ENCODE data around the gene CFAP73.

The CFAP73 gene

DNA sequence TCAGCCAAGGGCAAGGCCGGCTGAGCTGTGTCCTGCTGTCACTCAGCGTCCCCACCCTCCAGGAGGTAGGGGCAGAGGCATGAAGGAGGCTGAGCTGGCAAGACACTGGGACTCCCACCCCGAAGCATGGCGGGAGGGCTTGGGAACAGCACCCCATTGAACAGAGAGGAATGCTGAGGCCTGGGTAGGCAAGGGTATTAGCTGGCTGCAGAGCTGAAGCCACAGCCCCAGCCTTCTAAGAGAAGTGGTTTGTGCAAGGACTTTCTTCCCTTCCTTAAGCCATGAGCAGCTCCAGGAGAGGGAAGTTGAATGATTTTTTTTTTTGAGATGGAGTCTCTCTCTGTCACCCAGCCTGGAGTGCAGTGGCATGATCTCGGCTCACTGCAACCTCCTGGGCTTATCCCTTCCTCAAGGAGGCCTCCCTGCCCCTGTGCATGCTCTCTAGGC, 6.6 kb upstream of the CFAP73 start:
- no peak for DNase-seq

DNA sequence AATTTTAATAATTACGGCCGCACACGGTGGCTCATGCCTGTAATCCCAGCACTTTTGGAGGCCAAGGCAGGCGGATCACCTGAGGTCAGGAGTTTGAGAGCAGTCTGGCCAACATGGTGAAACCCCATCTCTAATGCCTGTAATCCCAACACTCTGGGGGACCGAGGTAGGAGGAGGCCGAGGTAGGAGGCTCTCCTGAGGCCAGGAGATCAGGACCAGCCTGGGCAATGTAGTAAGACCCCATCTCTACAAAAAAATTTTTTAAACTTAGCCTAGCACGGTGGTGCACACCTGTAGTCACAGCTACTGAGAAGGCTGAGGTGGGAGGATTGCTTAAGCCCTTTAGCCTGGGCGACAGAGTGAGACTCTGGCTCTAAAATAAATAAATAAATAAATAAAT, 5.6 kb upstream of the CFAP73 start:
- no peak for DNase-seq

DNA sequence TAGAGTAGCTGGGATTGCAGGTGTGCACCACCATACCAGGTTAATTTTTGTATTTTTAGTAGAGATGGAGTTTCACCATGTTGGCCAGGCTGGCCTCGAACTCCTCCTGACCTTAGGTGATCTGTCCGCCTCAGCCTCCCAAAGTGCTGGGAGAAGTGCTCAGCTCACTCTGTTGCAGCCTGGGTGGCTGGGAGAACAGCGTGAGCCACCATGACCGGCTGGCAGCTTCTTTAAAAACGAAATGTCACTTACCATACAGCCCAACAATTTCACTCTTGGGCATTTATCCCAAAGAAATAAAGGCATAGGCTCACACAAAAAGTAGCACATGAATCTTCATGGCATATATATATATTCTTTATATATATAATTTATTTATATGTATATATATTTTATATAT, 4.7 kb upstream of the CFAP73 start:
- DNase-seq: no peak

DNA sequence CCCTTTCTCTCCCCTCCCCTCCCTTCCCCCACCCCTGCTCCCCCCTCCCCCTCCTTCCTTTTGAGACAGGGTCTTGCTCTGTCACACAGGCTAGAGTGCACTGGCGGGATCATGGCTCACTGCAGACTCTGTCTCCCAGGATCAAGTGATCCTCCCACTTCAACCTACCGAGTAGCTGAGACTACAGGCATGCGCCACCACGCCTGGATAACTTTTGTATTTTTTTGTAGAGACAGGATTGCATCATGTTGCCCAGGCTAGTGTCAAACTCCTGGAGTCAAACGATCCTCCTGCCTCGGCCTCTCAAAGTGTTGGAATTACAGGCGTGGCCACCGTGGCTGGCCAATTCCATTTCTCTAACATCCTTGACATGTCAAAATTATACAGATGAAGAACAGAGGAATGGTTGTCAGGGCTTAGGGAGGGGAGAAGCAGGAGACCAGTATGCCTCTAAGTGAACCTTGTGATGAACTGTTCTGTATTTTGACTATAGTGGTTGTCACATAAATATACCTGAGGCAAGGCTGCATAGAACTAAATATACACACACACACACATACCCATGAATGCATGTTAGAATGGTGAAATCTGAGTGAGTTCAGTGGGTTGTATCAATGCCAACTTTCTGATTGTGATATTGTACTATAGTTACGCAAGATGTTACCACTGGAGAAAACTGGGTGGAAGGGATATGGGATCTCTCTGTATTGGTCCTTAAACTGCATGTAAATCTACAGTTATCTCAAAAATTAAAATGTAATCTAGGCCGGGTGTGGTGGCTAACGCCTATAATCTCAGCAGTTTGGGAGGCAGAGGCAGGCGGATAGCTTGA, 3.6 kb upstream of the CFAP73 start:
- no peak for DNase-seq

DNA sequence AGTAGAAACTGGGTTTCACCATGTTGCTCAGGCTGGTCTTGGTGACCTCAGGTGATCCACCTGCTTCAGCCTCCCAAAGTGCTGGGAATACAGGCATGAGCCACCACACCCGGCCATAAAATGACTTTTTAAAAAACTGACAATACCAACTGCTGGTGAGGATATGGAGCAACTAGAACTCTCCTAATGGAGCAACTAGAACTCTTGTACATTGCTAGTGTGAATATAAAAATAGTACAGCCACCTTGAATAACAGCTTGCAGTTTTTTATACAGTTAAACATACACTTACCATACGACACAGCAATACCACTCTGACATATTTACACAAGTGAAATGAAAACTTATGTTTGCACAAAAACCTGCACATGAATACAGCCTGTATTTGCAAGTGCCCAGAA, 2.5 kb upstream of the CFAP73 start:
- DNase-seq: no peak

DNA sequence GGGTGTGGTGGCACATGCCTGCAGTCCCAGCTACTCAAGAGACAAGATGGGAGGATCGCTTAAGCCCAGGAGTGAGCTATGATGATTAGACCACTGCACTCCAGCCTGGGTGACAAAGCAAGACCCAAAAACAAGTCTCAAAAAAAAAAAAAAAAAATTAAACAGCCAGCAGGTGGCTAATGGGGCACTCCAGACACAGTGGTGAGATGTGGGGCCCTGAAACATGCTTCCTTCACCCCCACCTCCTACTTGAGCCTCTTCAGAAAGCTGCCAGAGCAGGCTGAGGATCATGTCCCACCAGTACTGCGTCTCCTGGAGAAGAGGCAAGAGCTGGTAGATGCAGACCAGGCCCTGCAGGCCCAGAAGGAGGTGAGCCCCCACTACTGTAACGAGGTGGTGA, 2.1 kb downstream of the CFAP73 start:
- no peak for DNase-seq

DNA sequence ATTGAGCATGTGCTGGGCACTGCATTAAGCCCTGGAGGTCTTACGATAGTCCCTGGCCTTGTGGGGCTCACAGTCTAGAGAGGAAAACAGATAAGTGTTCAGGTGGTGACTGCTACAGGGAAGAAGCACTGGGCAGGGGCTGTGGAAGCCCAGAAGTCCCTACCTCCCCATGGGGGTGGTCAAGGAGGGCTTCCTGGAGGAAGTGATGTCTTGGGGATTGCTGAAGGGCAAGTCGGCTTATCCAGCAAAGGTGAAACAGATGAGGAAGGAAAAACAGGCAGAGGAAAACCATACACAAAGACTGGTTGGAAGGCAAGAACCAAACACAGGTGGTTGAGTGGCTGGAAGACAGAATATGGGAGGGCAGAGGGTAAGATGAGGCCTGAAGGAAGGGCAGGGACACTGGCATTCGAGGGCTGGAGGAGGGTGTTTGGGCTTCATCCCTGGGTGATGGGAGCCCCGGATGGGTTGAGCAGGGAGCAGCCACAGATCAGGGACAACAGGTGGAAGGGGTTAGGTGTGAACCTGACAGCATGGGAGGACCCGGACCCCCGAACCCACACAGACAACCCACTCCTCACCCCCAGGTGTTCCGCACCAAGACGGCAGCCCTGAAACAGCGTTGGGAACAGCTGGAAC, 2.8 kb downstream of the CFAP73 start:
- no peak for DNase-seq

DNA sequence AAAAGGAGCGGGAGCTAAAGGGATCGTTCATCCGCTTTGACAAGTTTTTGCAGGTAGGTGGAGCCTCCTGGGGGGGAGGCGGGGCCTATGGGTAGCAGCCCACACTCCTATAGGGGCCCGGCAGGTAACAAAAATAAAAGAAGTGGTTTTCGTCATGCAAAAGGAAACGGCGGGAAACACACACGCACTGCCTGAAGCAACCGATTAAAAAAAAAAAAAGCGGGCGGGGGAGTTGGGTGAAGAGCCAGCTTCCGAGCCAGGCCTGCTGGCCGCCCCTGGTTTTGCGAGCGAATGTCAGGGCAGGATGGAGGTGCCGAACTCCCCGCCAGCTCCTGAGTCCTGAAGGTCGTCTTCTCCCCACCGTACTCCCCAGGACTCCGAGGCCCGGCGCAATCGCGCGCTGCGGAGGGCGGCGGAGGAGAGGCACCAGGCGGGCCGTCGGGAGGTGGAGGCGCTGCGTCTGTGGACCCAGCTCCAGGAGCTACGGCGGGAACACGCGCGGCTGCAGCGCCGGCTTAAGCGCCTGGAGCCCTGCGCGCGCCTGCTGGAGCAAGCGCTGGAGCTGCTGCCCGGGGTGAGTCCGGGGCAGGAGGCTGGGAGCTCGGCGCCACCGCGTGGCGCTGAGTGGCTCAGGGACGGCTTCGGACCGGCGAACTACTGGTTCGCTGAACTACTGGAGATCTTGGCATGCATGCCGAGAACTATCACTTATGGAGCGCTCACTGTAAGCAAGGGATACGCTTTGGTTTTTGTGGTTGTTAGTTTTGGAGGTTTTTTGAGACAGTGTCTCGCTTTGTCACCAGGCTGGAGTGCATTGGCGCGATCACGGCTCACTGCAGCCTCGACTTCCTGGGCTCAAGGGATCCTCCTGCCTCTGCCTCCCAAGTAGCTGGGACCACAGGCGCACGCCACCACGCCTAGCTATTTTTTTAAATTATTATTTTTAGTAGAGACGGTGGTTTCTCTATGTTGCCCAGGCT, 3.6 kb downstream of the CFAP73 start:
- DNase-seq: peak; percentile 48

DNA sequence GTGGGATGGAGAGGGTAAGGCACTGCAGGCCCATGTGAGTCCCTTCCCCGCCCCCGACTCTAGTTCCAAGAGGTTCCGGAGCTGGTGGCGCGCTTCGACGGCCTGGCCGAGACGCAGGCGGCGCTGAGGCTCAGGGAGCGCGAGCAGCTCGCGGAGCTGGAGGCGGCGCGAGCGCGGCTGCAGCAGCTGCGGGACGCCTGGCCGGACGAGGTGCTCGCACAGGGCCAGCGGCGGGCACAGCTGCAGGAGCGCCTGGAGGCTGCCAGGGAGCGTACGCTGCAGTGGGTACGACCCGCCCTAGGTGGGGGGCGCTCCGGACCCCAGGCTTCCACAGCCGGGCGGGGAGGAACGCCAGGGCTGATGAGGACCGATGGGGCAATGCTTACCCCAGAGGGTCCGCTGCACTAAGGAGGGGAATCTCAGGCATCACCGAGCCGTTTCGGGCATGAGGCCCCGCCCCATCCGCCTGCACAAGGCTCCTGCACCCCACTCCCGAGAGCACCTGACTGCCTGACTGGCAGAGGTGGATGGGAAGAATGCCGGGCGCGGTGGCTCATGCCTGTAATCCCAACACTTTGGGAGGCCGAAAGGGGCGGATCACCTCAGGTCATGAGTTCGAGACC, 4.9 kb downstream of the CFAP73 start:
- DNase-seq: no peak

DNA sequence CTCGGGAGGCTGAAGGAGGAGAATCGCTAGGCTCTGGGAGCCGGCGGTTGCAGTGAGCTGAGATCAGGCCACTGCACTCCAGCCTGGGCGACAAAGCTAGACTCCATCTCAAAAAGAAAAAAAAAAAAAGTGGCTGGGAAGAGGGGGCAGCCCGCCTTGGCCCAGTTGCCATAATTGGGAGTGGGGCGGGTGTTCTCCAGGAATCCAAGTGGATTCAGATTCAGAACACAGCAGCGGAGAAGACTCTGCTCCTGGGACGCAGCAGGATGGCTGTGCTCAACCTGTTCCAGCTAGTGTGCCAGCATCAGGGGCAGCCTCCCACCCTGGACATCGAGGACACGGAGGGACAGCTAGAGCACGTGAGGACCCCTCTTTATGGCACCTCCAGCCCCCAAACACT, 5.5 kb downstream of the CFAP73 start:
- no peak for DNase-seq

DNA sequence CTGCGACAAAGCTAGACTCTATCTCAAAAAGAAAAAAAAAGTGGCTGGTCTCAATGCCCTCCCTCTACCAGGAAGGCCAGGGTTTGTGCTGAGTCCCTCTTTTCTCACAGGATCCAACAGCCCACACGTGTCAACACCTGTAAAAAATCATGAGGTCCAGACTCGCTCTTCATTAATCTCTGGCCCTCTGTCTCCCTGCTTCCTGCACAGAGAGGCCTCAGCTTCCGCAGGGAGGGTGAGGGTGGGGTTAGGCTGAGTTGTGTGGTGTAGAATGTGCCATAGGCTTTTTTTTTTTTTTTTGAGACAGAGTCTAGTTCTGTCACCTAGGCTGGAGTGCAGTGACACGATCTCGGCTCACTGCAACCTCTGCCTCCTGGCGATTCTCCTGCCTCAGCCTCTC, 6.1 kb downstream of the CFAP73 start:
- no peak for DNase-seq

DNA sequence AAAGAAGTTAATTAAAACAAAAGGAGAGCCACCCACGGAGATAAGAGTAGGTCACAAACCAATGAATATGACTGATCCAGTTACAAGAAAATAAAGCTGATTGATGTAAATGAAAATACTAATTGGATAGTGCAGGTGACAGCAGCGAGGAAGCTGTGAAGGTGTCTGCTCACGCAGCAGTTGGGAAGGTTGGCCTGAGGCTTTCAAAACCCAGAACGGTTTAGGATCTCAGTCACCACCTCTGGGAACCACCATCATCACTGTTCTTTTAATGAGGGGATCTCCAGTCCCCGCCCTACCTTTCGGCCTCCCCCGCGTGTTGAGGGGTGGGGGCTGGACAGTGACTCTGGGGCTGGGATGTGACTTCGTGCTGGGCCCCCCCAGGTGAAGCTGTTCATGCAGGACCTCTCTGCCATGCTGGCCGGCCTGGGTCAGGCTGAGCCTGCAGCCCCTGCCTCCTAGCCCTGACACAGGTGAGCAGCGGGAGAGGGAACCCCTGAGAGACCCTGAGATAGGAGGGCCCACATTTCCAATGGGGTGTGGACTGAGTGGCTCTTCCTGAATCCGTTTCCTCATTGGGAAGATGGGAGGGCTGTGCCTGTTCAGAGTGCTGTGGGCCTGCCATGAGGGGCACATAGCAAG, 7.8 kb downstream of the CFAP73 start:
- DNase-seq: no peak

DNA sequence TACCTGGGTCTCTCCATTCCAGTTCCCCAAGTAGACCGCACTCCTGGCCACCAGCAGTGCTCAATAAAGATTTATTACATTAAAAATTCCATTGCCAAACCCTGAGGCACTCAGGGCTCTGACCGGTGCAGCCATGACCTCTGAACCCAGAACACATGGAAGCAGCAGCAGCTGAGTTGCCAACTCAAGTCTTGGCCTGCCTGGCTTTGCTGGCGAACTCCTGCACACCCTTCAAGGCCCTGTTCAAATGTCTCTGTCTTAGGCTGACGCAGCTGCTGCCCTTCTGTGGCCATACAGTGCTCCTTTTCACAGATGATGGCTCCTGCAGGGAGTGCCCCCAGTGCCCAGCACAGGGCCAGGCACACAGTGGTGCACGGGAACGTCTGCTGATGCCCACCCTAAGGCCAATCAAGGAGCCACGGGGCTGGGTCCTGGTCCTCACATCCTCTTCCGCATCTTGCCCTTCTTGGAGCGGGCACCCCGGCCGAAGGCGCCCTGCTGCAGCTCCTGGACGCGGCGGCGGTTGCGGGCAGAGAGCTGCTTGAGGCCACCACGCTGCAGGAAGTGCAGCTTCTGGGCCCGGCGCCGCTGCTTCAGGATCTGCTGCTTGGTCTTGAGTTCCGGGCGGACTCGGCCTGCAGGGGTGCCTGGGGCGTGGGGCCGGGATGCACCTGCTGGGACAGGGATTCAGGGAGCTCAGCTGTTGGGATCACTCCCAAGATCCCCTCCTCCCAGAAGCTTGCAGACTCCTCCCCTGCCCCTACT, 9.1 kb downstream of the CFAP73 start:
- no peak for DNase-seq

DNA sequence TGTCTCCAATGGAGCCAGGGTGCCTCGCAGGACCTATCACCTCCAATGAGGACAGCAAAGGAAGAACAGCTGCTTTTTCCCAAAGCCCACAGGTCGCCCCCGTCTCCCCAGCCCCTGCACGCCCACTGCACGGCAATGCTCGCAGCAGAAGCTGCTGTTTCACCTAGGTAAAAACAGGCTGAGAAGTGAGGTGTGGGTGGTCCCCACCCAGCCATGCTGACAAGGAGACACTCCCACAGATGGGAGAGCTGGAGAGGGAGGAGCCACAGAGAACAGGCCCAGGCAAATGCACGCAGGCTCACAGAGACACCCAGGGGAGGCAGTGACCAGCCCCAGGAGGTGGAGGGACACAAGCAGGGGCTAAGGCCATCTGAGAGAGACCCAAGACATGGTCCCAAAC, 10.4 kb downstream of the CFAP73 start:
- DNase-seq: no peak

DNA sequence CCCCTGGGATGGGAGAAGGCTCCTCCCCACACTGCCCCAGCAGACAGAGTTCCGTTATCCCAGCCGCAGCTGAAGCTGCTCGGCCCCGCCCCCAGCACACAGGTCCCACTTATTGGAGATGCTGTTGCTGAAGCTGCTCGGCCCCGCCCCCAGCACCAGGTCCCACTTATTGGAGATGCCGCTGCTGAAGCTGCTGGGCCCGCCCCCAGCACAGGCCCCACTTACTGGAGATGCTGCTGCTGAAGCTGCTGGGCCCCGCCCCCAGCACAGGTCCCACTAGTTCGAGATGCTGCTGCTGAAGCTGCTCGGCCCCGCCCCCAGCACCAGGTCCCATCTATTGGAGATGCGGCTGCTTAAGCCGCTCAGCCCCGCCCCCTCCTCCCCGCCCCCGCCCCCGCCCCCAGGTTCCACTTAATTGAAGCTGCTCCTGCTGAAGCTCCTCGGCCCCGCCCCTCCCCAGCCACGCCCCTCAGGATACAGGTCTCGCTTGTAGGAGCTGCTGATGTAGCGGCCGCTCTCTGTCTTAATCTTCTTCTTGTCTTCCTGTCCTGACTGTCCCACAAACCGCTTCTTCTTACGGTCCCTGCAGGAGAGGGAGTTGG, 12.0 kb downstream of the CFAP73 start:
- DNase-seq: no peak

DNA sequence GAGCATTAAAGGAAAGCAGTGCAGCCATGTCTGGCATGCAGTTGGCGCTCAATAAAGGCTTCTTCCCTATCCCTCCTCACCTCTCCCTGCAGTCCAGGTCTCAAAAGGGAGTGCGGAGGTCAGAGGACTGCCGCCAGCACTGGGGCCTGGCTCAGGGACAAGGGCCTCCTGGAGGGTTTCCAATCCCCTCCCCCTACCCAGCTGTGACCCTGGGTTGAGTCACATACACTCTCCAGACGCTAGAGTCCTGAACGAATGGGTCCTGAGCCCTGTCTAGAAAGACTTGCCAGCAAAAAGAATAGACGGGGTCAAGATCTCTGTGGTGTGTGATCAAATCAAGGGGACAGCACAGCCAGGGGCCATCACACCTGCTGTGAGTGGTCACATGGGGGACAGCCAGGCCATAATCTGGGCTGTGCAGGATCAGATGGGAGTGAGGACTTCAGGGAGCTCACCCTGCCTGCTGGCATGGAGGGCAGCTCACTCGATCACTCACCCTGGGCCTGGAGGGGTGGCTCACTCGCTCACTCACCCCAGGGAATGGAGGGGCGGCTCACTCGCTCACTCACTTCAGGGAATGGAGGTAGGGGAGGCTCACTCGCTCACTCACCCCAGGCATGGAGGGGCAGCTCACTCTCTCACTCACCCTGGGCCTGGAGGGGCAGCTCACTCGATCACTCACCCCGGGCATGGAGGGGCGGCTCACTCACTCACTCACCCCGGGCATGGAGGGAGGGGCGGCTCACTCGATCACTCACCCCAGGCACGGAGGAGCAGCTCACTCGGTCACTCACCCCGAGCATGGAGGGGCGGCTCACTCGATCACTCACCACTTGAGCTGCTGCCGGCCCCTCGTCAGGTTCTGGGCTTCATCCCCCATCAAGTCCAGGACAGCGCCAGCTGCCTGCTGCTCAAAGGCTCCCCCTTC, 12.8 kb downstream of the CFAP73 start:
- no peak for DNase-seq

DNA sequence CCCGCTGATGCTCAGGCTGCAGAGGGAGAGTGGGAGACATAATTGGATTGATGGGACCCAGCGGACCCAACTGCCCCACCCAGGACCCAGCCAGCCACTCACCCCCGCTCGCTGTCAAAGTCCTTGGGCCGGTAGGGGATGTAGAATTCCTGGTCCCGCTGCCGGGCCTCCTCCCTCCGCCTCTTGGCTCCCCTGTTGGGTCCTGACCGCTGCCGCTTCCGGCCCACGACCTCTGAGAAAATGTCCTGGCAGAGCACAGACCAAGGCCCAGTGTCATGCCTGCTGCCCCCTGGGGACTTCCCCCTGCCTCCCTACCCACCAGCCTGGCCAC, 13.5 kb downstream of the CFAP73 start:
- DNase-seq: no peak

DNA sequence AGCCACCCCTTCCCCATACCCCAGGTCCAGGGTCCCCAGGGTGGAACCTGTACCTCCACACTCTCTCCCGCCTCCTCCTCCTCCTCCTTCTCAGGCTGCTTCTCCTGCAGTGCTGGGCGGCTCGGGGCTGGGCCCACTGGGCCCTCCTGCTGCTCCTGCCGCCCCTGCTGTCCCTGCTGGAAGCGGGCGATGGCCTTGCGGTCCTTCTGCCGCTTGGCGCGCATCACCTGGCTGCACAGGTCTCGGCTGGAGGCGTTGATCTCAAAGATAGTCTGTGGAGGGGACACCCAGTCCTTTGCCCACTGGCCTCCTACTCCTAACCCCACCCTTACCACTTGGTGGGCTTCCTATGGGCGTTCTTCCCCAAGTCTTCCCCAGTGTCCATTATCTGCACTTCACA, 14.5 kb downstream of the CFAP73 start:
- DNase-seq: no peak

DNA sequence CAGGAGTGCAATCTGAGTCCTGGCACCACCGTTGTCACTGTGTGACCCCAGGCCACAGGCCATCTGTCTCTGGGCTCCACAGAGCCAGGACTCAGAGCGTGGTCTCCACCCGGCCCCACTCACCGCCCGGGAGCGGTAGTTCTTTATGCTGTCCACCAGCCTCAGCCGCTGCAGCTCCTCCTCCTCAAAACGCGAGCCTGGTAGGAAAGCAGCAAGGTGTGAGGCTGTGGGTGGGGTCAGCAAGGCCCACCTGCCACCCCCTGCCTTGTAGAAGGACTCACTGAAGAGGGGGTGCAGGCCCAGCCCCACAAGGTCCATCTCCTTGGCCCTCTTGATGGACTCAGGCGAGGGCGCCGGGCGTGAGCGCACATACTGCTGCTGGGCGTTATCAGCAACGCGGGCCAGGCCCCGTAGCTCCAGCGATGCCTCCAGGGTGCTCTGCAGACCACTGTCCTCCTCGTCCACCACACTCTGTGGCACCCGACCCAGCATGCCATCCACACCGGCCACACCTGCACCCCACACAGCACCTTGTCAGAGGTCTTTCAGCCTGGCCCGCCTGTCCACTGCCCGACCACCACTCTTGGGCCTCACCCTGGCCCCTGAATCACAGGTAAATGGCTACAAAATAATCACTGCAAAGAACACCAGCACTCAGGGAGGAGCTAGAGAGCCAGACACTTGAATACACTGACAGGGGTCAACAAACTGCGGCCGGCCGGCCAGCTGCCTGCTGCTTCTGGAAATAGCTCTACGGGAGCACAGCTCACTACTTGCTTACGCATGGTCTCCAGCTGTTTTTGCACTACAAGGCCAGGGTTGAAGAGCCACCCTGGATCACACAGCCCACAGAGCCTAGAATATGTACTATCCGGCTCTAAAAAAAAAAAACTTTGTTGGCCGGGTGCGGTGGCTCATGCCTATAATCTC, 16.3 kb downstream of the CFAP73 start:
- DNase-seq: no peak
